WTC11 (cell line): ENCODE results near the gene CYP8B1.

Source experiments
- ATF1 ChIP-seq: sonication (generic); formaldehyde crosslinking; IDR thresholded peaks from 2 replicates; pipeline ENCODE4 v1.8.1; 2023; ENCODE audit warnings: mild to moderate bottlenecking, moderate library complexity, missing genetic modification reagents
- TF ChIP-seq, protein P1 (sequence below): fragments of 200-600 bp; IDR thresholded peaks from 2 replicates; pipeline ENCODE4 v1.8.0; 2022; ENCODE audit warnings: antibody characterized with exemption

DNA sequence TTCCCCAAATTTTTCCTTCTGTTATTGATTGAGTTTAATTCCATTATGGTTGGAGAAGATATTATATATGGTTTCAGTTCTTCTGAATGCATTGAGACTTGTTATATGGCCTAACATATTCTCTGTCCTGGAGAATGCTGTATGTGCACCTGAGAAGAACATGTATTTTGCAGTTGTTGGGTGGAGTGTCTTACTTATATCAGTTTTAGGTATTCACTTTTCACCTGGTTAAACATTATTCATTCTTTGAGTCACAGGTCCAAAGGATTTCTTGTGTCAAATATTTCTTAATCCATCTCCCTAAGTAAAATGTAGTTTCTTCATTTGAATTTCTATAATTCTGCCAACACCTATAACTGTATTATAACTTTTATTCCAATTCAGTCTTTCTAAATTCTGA is 48.7 kb downstream of the CYP8B1 start:
- TF ChIP-seq, protein P1, sequence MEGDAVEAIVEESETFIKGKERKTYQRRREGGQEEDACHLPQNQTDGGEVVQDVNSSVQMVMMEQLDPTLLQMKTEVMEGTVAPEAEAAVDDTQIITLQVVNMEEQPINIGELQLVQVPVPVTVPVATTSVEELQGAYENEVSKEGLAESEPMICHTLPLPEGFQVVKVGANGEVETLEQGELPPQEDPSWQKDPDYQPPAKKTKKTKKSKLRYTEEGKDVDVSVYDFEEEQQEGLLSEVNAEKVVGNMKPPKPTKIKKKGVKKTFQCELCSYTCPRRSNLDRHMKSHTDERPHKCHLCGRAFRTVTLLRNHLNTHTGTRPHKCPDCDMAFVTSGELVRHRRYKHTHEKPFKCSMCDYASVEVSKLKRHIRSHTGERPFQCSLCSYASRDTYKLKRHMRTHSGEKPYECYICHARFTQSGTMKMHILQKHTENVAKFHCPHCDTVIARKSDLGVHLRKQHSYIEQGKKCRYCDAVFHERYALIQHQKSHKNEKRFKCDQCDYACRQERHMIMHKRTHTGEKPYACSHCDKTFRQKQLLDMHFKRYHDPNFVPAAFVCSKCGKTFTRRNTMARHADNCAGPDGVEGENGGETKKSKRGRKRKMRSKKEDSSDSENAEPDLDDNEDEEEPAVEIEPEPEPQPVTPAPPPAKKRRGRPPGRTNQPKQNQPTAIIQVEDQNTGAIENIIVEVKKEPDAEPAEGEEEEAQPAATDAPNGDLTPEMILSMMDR = no peak
- no peak for TF ChIP-seq ATF1 (CRISPR knock-in tag)
